Astrocyte (in vitro differentiated cells and primary cell): ENCODE data around the gene SUPT3H. TPM values are rescaled to one million over a fixed set of nuclear protein-coding genes. Genes with fewer than 3 reads are reported as not detected.

Experiments
- DNase-seq: peaks from one replicate; pipeline ENCODE4 v3.0.0-alpha.2; 2010; ENCODE audit warnings: low read depth
- FAIRE-seq: peaks from 2 replicates; lab custom pipeline; 2011; peaks lifted over from hg19 to GRCh38; lab: Jason Lieb, UNC
- H2AFZ ChIP-seq: 2 replicates; pipeline ENCODE4 v1.6.0; 2012; ENCODE audit warnings: low read depth, low read length, inconsistent platforms
- H3K27ac ChIP-seq: 2 replicates; pipeline ENCODE4 v1.5.1; 2011; ENCODE audit warnings: low read depth, low read length, inconsistent platforms
- H3K27me3 ChIP-seq: 2 replicates; pipeline ENCODE4 v1.6.0; 2011; ENCODE audit warnings: low read length, inconsistent platforms; ENCODE audit not compliant: insufficient read depth
- H3K36me3 ChIP-seq: 2 replicates; pipeline ENCODE4 v1.5.1; 2011; ENCODE audit warnings: low read length, inconsistent platforms; ENCODE audit not compliant: insufficient read depth
- H3K4me1 ChIP-seq: 2 replicates; pipeline ENCODE4 v1.5.1; 2011; ENCODE audit warnings: low read length, inconsistent platforms; ENCODE audit not compliant: insufficient read depth
- H3K4me2 ChIP-seq: 2 replicates; pipeline ENCODE4 v1.6.0; 2012; ENCODE audit warnings: low read length, inconsistent platforms
- H3K4me3 ChIP-seq: 2 replicates; pipeline ENCODE4 v1.5.1; 2011; ENCODE audit warnings: low read depth, mild to moderate bottlenecking, low read length, inconsistent platforms; ENCODE audit not compliant: insufficient read depth
- H3K79me2 ChIP-seq: 2 replicates; pipeline ENCODE4 v1.6.0; 2012; ENCODE audit warnings: mild to moderate bottlenecking, low read length, inconsistent platforms; ENCODE audit not compliant: insufficient read depth
- H3K9ac ChIP-seq: 2 replicates; pipeline ENCODE4 v1.6.0; 2012; ENCODE audit warnings: mild to moderate bottlenecking, low read length, inconsistent platforms
- H3K9me3 ChIP-seq: 2 replicates; pipeline ENCODE4 v1.5.1; 2012; ENCODE audit warnings: low read depth, mild to moderate bottlenecking, low read length, inconsistent platforms; ENCODE audit not compliant: insufficient read depth
- H4K20me1 ChIP-seq: 2 replicates; pipeline ENCODE4 v1.6.0; 2012; ENCODE audit warnings: low read length, inconsistent platforms; ENCODE audit not compliant: insufficient read depth
- H3K27ac Mint-ChIP-seq: one replicate; pipeline ENCODE4 v1.8.0; 2021; ENCODE audit warnings: mild to moderate bottlenecking, mixed read lengths; ENCODE audit not compliant: unreplicated experiment
- H3K27me3 Mint-ChIP-seq: one replicate; pipeline ENCODE4 v1.8.0; 2021; ENCODE audit warnings: low read depth, mixed read lengths; ENCODE audit not compliant: unreplicated experiment
- H3K36me3 Mint-ChIP-seq: one replicate; pipeline ENCODE4 v1.8.0; 2021; ENCODE audit warnings: low read depth, mixed read lengths; ENCODE audit not compliant: unreplicated experiment
- H3K4me1 Mint-ChIP-seq: one replicate; pipeline ENCODE4 v1.8.0; 2021; ENCODE audit warnings: low read depth, mixed read lengths; ENCODE audit not compliant: unreplicated experiment
- H3K4me3 Mint-ChIP-seq: one replicate; pipeline ENCODE4 v1.8.0; 2021; ENCODE audit warnings: mild to moderate bottlenecking, moderate library complexity, mixed read lengths; ENCODE audit not compliant: unreplicated experiment
- H3K9me3 Mint-ChIP-seq: one replicate; pipeline ENCODE4 v1.8.0; 2021; ENCODE audit warnings: mild to moderate bottlenecking, mixed read lengths; ENCODE audit not compliant: unreplicated experiment
- CTCF ChIP-seq: IDR thresholded peaks from 2 replicates; pipeline ENCODE4 v1.5.1; 2011; ENCODE audit warnings: low read depth, mild to moderate bottlenecking, inconsistent platforms, low read length, moderate library complexity; ENCODE audit not compliant: insufficient read depth
- EZH2 ChIP-seq: IDR thresholded peaks from 2 replicates; pipeline ENCODE4 v1.6.1; 2012; ENCODE audit warnings: mild to moderate bottlenecking, low read length, inconsistent platforms; ENCODE audit not compliant: insufficient read depth
- total RNA-seq: library from RNA; stranded (reverse); gene quantifications from 2 replicates; pipeline ENCODE4 v1.2.1, GENCODE V29; 2021

SUPT3H gene
- total RNA-seq, 1 donor from 2014 or later = 12.4 TPM

- Histone ChIP-seq H3K27me3 (no peaks in the 10 kb centered on the region), H3K4me3 (no peak overlapping the region), H3K9ac (no peak overlapping the region), H4K20me1 (no peaks in the 10 kb centered on the region), H2AFZ (no peak overlapping the region), H3K4me2 (no peak overlapping the region), H3K27ac (no peak overlapping the region), H3K36me3 (no peaks in the 10 kb centered on the region), H3K9me3 (no peaks in the 10 kb centered on the region), H3K79me2 (no peaks in the 10 kb centered on the region), H3K4me1 (no peaks in the 10 kb centered on the region)
- Mint-ChIP-seq H3K4me1 (peaks cover 49% of the 10 kb centered on the region), H3K9me3 (no peaks in the 10 kb centered on the region), H3K4me3 (peak overlapping the region; percentile 60), H3K27me3 (no peaks in the 10 kb centered on the region), H3K36me3 (no peaks in the 10 kb centered on the region), H3K27ac (peak overlapping the region; percentile 92)
- TF ChIP-seq CTCF = no peak
- no peak for TF ChIP-seq EZH2
- FAIRE-seq = no peak
- peak; percentile 82 for DNase-seq
Measured at GRCh38 chr6:44831002-44831610, 546.6 kb downstream of the SUPT3H start.

GRCh38 chr6:44829836-44830235 lies 547.9 kb downstream of the SUPT3H start:
- no peaks in the 10 kb centered on the region for H3K27me3 ChIP-seq
- FAIRE-seq (no peak), DNase-seq (no peak)
- Mint-ChIP-seq H3K27ac (peak overlapping the region; percentile 43), H3K27me3 (no peaks in the 10 kb centered on the region), H3K4me3 (no peak overlapping the region), H3K9me3 (no peaks in the 10 kb centered on the region), H3K4me1 (peaks cover 49% of the 10 kb centered on the region), H3K36me3 (no peaks in the 10 kb centered on the region)
- H3K9me3 ChIP-seq = no peaks in the 10 kb centered on the region
- H2AFZ ChIP-seq = no peak overlapping the region
- no peak overlapping the region for H3K27ac ChIP-seq
- H3K4me3 ChIP-seq = no peak overlapping the region
- H4K20me1 ChIP-seq = no peaks in the 10 kb centered on the region
- no peaks in the 10 kb centered on the region for H3K36me3 ChIP-seq
- no peak overlapping the region for H3K9ac ChIP-seq
- H3K4me2 ChIP-seq = no peak overlapping the region
- no peak for TF ChIP-seq CTCF
- no peaks in the 10 kb centered on the region for H3K4me1 ChIP-seq
- H3K79me2 ChIP-seq = no peaks in the 10 kb centered on the region

- no peaks in the 10 kb centered on the region for H3K9me3 ChIP-seq
- Mint-ChIP-seq H3K36me3 (no peaks in the 10 kb centered on the region), H3K4me3 (no peak overlapping the region), H3K27ac (no peak overlapping the region), H3K27me3 (no peaks in the 10 kb centered on the region), H3K4me1 (peaks cover 46% of the 10 kb centered on the region), H3K9me3 (no peaks in the 10 kb centered on the region)
- H3K27me3 ChIP-seq = no peaks in the 10 kb centered on the region
- DNase-seq (no peak), FAIRE-seq (no peak)
- no peak overlapping the region for H3K27ac ChIP-seq
- no peak overlapping the region for H3K9ac ChIP-seq
- no peak overlapping the region for H3K4me3 ChIP-seq
- H2AFZ ChIP-seq = no peak overlapping the region
- no peaks in the 10 kb centered on the region for H3K4me1 ChIP-seq
- H4K20me1 ChIP-seq = no peaks in the 10 kb centered on the region
- no peak for TF ChIP-seq CTCF
- no peak for TF ChIP-seq EZH2
- no peaks in the 10 kb centered on the region for H3K79me2 ChIP-seq
- H3K4me2 ChIP-seq = no peak overlapping the region
- no peaks in the 10 kb centered on the region for H3K36me3 ChIP-seq
Measured at GRCh38 chr6:44828780-44829179, 549.0 kb downstream of the SUPT3H start.
